Activated CD4-positive, alpha-beta memory T cell treated with anti-CD3 and anti-CD28 coated beads, Interleukin-2, amount 10 ng/mL, durations not matched to agents 7 days and 5 days (primary cell): ENCODE data around the gene MTRF1. TPM values are rescaled to one million over a fixed set of nuclear protein-coding genes. Genes with fewer than 3 reads are reported as not detected.
"Not testable (repeated sequence)": the region's sequence is repeated elsewhere in the genome, so short reads cannot be mapped to it uniquely, and the experiment has no call there.

Source experiments
- CTCF ChIA-PET: fragments of 350-600 bp; sonication (Branson Sonifier 250); formaldehyde crosslinking; loops from one replicate; lab custom pipeline; 2021; ENCODE audit warnings: antibody characterized with exemption, inconsistent platforms; lab: Charles Lee
- POLR2A ChIA-PET: fragments of 350-600 bp; sonication (Branson Sonifier 250); formaldehyde crosslinking; loops from one replicate; lab custom pipeline; 2021; ENCODE audit warnings: antibody characterized with exemption; lab: Charles Lee
- DNase-seq: peaks from one replicate; pipeline ENCODE4 v3.0.0-alpha.2; 2020
- H3K27ac Mint-ChIP-seq: one replicate; pipeline ENCODE4 v1.8.0; 2021; ENCODE audit warnings: mild to moderate bottlenecking, mixed read lengths
- H3K27me3 Mint-ChIP-seq: one replicate; pipeline ENCODE4 v1.8.0; 2021; ENCODE audit warnings: mixed read lengths
- H3K36me3 Mint-ChIP-seq: one replicate; pipeline ENCODE4 v1.8.0; 2021; ENCODE audit warnings: low read depth, mixed read lengths
- H3K4me1 Mint-ChIP-seq: one replicate; pipeline ENCODE4 v1.8.0; 2021; ENCODE audit warnings: mixed read lengths
- H3K4me3 Mint-ChIP-seq: one replicate; pipeline ENCODE4 v1.8.0; 2021; ENCODE audit warnings: mild to moderate bottlenecking, mixed read lengths
- H3K9me3 Mint-ChIP-seq: one replicate; pipeline ENCODE4 v1.8.0; 2021; ENCODE audit warnings: mixed read lengths
- total RNA-seq, 2 experiments: library from RNA; stranded (reverse); gene quantifications; one replicate each; pipeline ENCODE4 v1.2.3, GENCODE V29; 2021

Gene MTRF1
- total RNA-seq, 2 experiments from 2014 or later: 17.9 to 20.0 TPM

- Mint-ChIP-seq H3K4me1 (peaks cover 3% of the 10 kb centered on the region), H3K27ac (no peak overlapping the region), H3K36me3 (no peaks in the 10 kb centered on the region), H3K27me3 (peaks cover 21% of the 10 kb centered on the region), H3K9me3 (no peaks in the 10 kb centered on the region), H3K4me3 (no peak overlapping the region)
- no peak for DNase-seq
- ChIA-PET CTCF (no interaction called here), POLR2A (no interaction called here)
Observed at GRCh38 chr13:41296879-41297646, 33.7 kb upstream of the MTRF1 start.

- DNase-seq: no peak
- Mint-ChIP-seq H3K9me3 (peaks cover 2% of the 10 kb centered on the region), H3K4me3 (no peak overlapping the region), H3K4me1 (peaks cover 3% of the 10 kb centered on the region), H3K27me3 (peaks cover 21% of the 10 kb centered on the region), H3K27ac (no peak overlapping the region), H3K36me3 (peaks cover 3% of the 10 kb centered on the region)
- ChIA-PET CTCF (no interaction called here), POLR2A (no interaction called here)
Observed at GRCh38 chr13:41295973-41296372, 32.6 kb upstream of the MTRF1 start.

- ChIA-PET POLR2A (no interaction called here), CTCF (no interaction called here)
- DNase-seq: no peak
- peaks cover 2% of the 10 kb centered on the region for H3K9me3 Mint-ChIP-seq
- no peak overlapping the region for H3K27ac Mint-ChIP-seq
- peaks cover 21% of the 10 kb centered on the region for H3K27me3 Mint-ChIP-seq
- H3K36me3 Mint-ChIP-seq: peaks cover 3% of the 10 kb centered on the region
- peaks cover 3% of the 10 kb centered on the region for H3K4me1 Mint-ChIP-seq
- H3K4me3 Mint-ChIP-seq: no peak overlapping the region
Observed at GRCh38 chr13:41294914-41295313, 31.5 kb upstream of the MTRF1 start.

GRCh38 chr13:41293272-41293671, 29.9 kb upstream of the MTRF1 start:
- DNase-seq: no peak
- Mint-ChIP-seq H3K9me3 (peaks cover 2% of the 10 kb centered on the region), H3K4me1 (no peaks in the 10 kb centered on the region), H3K36me3 (peaks cover 3% of the 10 kb centered on the region), H3K27me3 (peaks cover 15% of the 10 kb centered on the region), H3K4me3 (no peak overlapping the region), H3K27ac (no peak overlapping the region)
- ChIA-PET POLR2A (no interaction called here), CTCF (no interaction called here)

- H3K27me3 Mint-ChIP-seq: peaks cover 8% of the 10 kb centered on the region
- POLR2A ChIA-PET: no interaction called here
Observed at GRCh38 chr13:41291246-41291645, 27.9 kb upstream of the MTRF1 start.

GRCh38 chr13:41289463-41289881, 26.1 kb upstream of the MTRF1 start:
- Mint-ChIP-seq H3K36me3 (peaks cover 3% of the 10 kb centered on the region), H3K27me3 (no peaks in the 10 kb centered on the region), H3K4me1 (no peaks in the 10 kb centered on the region), H3K9me3 (peaks cover 4% of the 10 kb centered on the region), H3K4me3 (no peak overlapping the region), H3K27ac (no peak overlapping the region)
- CTCF ChIA-PET: no interaction called here
- POLR2A ChIA-PET: no interaction called here
- no peak for DNase-seq

More at GRCh38 chr13:41291246-41291645, 27.9 kb upstream of the MTRF1 start:
- no peak for DNase-seq
- CTCF ChIA-PET: no interaction called here
- Mint-ChIP-seq H3K4me1 (no peaks in the 10 kb centered on the region), H3K36me3 (peaks cover 3% of the 10 kb centered on the region), H3K9me3 (peaks cover 2% of the 10 kb centered on the region), H3K27ac (no peak overlapping the region), H3K4me3 (no peak overlapping the region)

- no peaks in the 10 kb centered on the region for H3K27me3 Mint-ChIP-seq
- peaks cover 3% of the 10 kb centered on the region for H3K9me3 Mint-ChIP-seq
- H3K4me3 Mint-ChIP-seq: no peak overlapping the region
- DNase-seq: no peak
- ChIA-PET POLR2A (no interaction called here), CTCF (no interaction called here)
- H3K36me3 Mint-ChIP-seq: peaks cover 1% of the 10 kb centered on the region
- H3K4me1 Mint-ChIP-seq: no peaks in the 10 kb centered on the region
- H3K27ac Mint-ChIP-seq: no peak overlapping the region
Observed at GRCh38 chr13:41286370-41286769, 23.0 kb upstream of the MTRF1 start.

- Mint-ChIP-seq H3K4me3 (no peak overlapping the region), H3K4me1 (no peaks in the 10 kb centered on the region), H3K9me3 (peaks cover 2% of the 10 kb centered on the region), H3K36me3 (no peaks in the 10 kb centered on the region), H3K27ac (no peak overlapping the region), H3K27me3 (no peaks in the 10 kb centered on the region)
- CTCF ChIA-PET: no interaction called here
- DNase-seq: no peak
- POLR2A ChIA-PET: no interaction called here
Observed at GRCh38 chr13:41284512-41285288, 21.3 kb upstream of the MTRF1 start.

GRCh38 chr13:41282129-41282571, 18.8 kb upstream of the MTRF1 start:
- ChIA-PET CTCF (no interaction called here), POLR2A (no interaction called here)
- Mint-ChIP-seq H3K27ac (no peak overlapping the region), H3K27me3 (no peaks in the 10 kb centered on the region), H3K36me3 (no peaks in the 10 kb centered on the region), H3K4me1 (no peaks in the 10 kb centered on the region), H3K9me3 (peaks cover 2% of the 10 kb centered on the region), H3K4me3 (no peak overlapping the region)
- DNase-seq: no peak

- H3K9me3 Mint-ChIP-seq, DNase-seq, H3K4me3 Mint-ChIP-seq, CTCF ChIA-PET, H3K27me3 Mint-ChIP-seq, H3K4me1 Mint-ChIP-seq, H3K27ac Mint-ChIP-seq, H3K36me3 Mint-ChIP-seq, POLR2A ChIA-PET: not testable (repeated sequence)
Observed at GRCh38 chr13:41279156-41279555, 15.8 kb upstream of the MTRF1 start.

- no peaks in the 10 kb centered on the region for H3K9me3 Mint-ChIP-seq
- DNase-seq: no peak
- no peaks in the 10 kb centered on the region for H3K36me3 Mint-ChIP-seq
- ChIA-PET POLR2A (no interaction called here), CTCF (no interaction called here)
- H3K4me1 Mint-ChIP-seq: peaks cover 3% of the 10 kb centered on the region
- H3K4me3 Mint-ChIP-seq: no peak overlapping the region
- no peaks in the 10 kb centered on the region for H3K27me3 Mint-ChIP-seq
- no peak overlapping the region for H3K27ac Mint-ChIP-seq
Observed at GRCh38 chr13:41276824-41277223, 13.4 kb upstream of the MTRF1 start.

GRCh38 chr13:41274881-41275280, 11.5 kb upstream of the MTRF1 start:
- no peak overlapping the region for H3K27ac Mint-ChIP-seq
- CTCF ChIA-PET: no interaction called here
- peaks cover 2% of the 10 kb centered on the region for H3K9me3 Mint-ChIP-seq
- H3K27me3 Mint-ChIP-seq: no peaks in the 10 kb centered on the region
- H3K4me3 Mint-ChIP-seq: no peak overlapping the region
- peaks cover 8% of the 10 kb centered on the region for H3K4me1 Mint-ChIP-seq
- DNase-seq: no peak
- POLR2A ChIA-PET: no interaction called here
- no peaks in the 10 kb centered on the region for H3K36me3 Mint-ChIP-seq

GRCh38 chr13:41273831-41274441, 10.6 kb upstream of the MTRF1 start:
- no peak for DNase-seq
- peaks cover 4% of the 10 kb centered on the region for H3K9me3 Mint-ChIP-seq
- no peak overlapping the region for H3K4me3 Mint-ChIP-seq
- H3K4me1 Mint-ChIP-seq: peaks cover 8% of the 10 kb centered on the region
- CTCF ChIA-PET: no interaction called here
- peaks cover 2% of the 10 kb centered on the region for H3K36me3 Mint-ChIP-seq
- POLR2A ChIA-PET: interaction anchor here (1.4 kb wide), 1 partner anchor 10 kb away, joined by 6 read pairs; the partner anchor contains the start of gene MTRF1
- no peak overlapping the region for H3K27ac Mint-ChIP-seq
- no peaks in the 10 kb centered on the region for H3K27me3 Mint-ChIP-seq
